GM12878 (cell line): ENCODE results near the gene DGKE. TPM values are rescaled to one million over a fixed set of nuclear protein-coding genes. Genes with fewer than 3 reads are reported as not detected.

ENCODE experiments used
- ATAC-seq: fragments of 200-7000 bp; cut with Tn5 transposase; 3 replicates; pipeline ENCODE4 v1.9.1; 2020; ENCODE audit warnings: mild to moderate bottlenecking, moderate library complexity
- BruUV-seq: library from RNA; stranded (reverse); fragments of 400-500 nt; replicated peaks from 2 replicates; lab custom pipeline; 2021; lab: Mats Ljungman, UMichigan
- CTCF ChIA-PET: fragments of 300-600 bp; sonication (Branson Sonifier 250); formaldehyde crosslinking; extraction: SDS; loops from one replicate; lab custom pipeline; 2021; ENCODE audit warnings: inconsistent platforms; lab: Yijun Ruan, JAX
- POLR2A ChIA-PET: fragments of 350-600 bp; formaldehyde crosslinking; extraction: SDS; loops from one replicate; lab custom pipeline; 2021; ENCODE audit warnings: inconsistent platforms; lab: Charles Lee
- RAD21 ChIA-PET: fragments of 300-600 bp; sonication (Branson Sonifier 250); formaldehyde crosslinking; loops from one replicate; lab custom pipeline; 2023; ENCODE audit warnings: antibody characterized with exemption; ENCODE audit not compliant: unreplicated experiment; lab: Charles Lee
- SMC1A ChIA-PET: fragments of 300-600 bp; sonication (Branson Sonifier 250); formaldehyde crosslinking; loops from one replicate; lab custom pipeline; 2023; ENCODE audit not compliant: unreplicated experiment, uncharacterized antibody; lab: Charles Lee
- DNase-seq: peaks from one replicate; pipeline ENCODE4 v3.0.0-alpha.2; 2011; ENCODE audit warnings: low read depth, low spot score
- FAIRE-seq: peaks from 3 replicates; lab custom pipeline; 2011; peaks lifted over from hg19 to GRCh38; lab: Jason Lieb, UNC
- H2AFZ ChIP-seq: 2 replicates; pipeline ENCODE4 v1.6.0; 2011; ENCODE audit warnings: low read depth, low read length, control low read depth; ENCODE audit not compliant: control insufficient read depth
- H3K27ac ChIP-seq: 2 replicates; pipeline ENCODE4 v1.5.1; 2011; ENCODE audit warnings: control low read depth; ENCODE audit not compliant: control insufficient read depth, insufficient read depth
- H3K27me3 ChIP-seq, 2 experiments: replicated peaks in 1 of 2; 2 replicates each; pipeline versions ENCODE4 v1.6.0 to v1.6.1; 2011; ENCODE audit warnings: low read length in 1 of 2; ENCODE audit not compliant: control insufficient read depth in 2 of 2, insufficient read depth in 2 of 2
- H3K36me3 ChIP-seq, 2 experiments: 2 replicates each; pipeline ENCODE4 v1.5.1; 2011; ENCODE audit warnings: low read length in 1 of 2; ENCODE audit not compliant: control insufficient read depth in 2 of 2, insufficient read depth in 2 of 2
- H3K4me1 ChIP-seq: 2 replicates; pipeline ENCODE4 v1.6.1; 2011; ENCODE audit warnings: mild to moderate bottlenecking, low read length, moderate library complexity, mixed read lengths; ENCODE audit not compliant: control insufficient read depth, insufficient read depth
- H3K4me2 ChIP-seq: 2 replicates; pipeline ENCODE4 v1.6.0; 2011; ENCODE audit warnings: control low read depth; ENCODE audit not compliant: control insufficient read depth, insufficient read depth
- H3K4me3 ChIP-seq: fragments of 200-600 bp; sonication (generic); 2 replicates; pipeline ENCODE4 v1.5.1; 2016
- H3K79me2 ChIP-seq: 2 replicates; pipeline ENCODE4 v1.6.0; 2011; ENCODE audit warnings: low read length; ENCODE audit not compliant: control insufficient read depth, insufficient read depth
- H3K9ac ChIP-seq: 2 replicates; pipeline ENCODE4 v1.8.0; 2011; ENCODE audit warnings: low read length, control low read depth, mixed read lengths; ENCODE audit not compliant: control insufficient read depth, insufficient read depth
- H3K9me3 ChIP-seq: replicated peaks from 3 replicates; pipeline ENCODE4 v1.5.1; 2011; ENCODE audit warnings: mild to moderate bottlenecking, low read length; ENCODE audit not compliant: control insufficient read depth, insufficient read depth
- H4K20me1 ChIP-seq: 2 replicates; pipeline ENCODE4 v1.6.0; 2011; ENCODE audit not compliant: control insufficient read depth, insufficient read depth
- E2F4 ChIP-seq: IDR thresholded peaks from 2 replicates; pipeline ENCODE4 v1.6.1; 2012; ENCODE audit warnings: low read depth, low read length, improper control_type of control experiment
- IKZF2 ChIP-seq, 2 experiments: fragments of 450-650 bp; IDR thresholded peaks; 2 replicates each; pipeline ENCODE4 v1.6.1; 2017; ENCODE audit warnings: mild to moderate bottlenecking in 2 of 2, moderate library complexity in 2 of 2
- NBN ChIP-seq: fragments of 450-650 bp; IDR thresholded peaks from 2 replicates; pipeline ENCODE4 v1.6.1; 2016
- NFYB ChIP-seq: IDR thresholded peaks from 2 replicates; pipeline ENCODE4 v1.6.1; 2011; ENCODE audit warnings: low read depth, mild to moderate bottlenecking, low read length, improper control_type of control experiment, moderate library complexity; ENCODE audit not compliant: insufficient read depth
- NR2C1 ChIP-seq: fragments of 450-650 bp; IDR thresholded peaks from 2 replicates; pipeline ENCODE4 v1.6.1; 2017; ENCODE audit warnings: antibody characterized with exemption, mild to moderate bottlenecking, moderate library complexity
- SIN3A ChIP-seq: IDR thresholded peaks from 2 replicates; pipeline ENCODE4 v1.6.1; 2012; ENCODE audit warnings: low read depth, low read length, improper control_type of control experiment
- WGBS: methylation state at CpG from one replicate; pipeline ENCODE4 v1.1.6; 2016; ENCODE audit warnings: low lambda C conversion rate; ENCODE audit not compliant: insufficient replicate concordance, insufficient coverage; ENCODE audit errors: missing lambda C conversion rate; 5-methylcytosine and 5-hydroxymethylcytosine counted together
- in situ Hi-C: fragments of 300-500 bp; cut with MboI; formaldehyde crosslinking; loops from 9 replicates; pipeline ENCODE4 v1.14.3; 2018; ENCODE audit warnings: mixed read lengths
- intact Hi-C: fragments of 100-400 bp; cut with micrococcal nuclease; formaldehyde crosslinking; loops from one replicate; pipeline ENCODE4 v1.14.2; 2022; ENCODE audit not compliant: unreplicated experiment
- polyA plus RNA-seq, 11 experiments: library from polyadenylated mRNA; depleted of rRNA in 4 of 11; unstranded in 6 of 11; stranded (reverse) in 5 of 11; fragments of >200 nt; fragmentation: Nextera tagmentation in 4 of 11; fragmentation: Illumina TruSeq in 1 of 11; extraction: Ambion mirVana in 4 of 11; extraction: Trizol in 1 of 11; gene quantifications; 1 replicate in 1 of 11; 2 replicates in 10 of 11; pipeline versions ENCODE4 v1.2.1 to v1.2.3, GENCODE V29; 2011 to 2016; ENCODE audit warnings: inconsistent platforms in 2 of 11, missing spikeins in 2 of 11, low read depth in 1 of 11
- total RNA-seq, 4 experiments: library from RNA; depleted of rRNA in 3 of 4; stranded (reverse); fragments of >200 nt in 3 of 4; fragmentation: Illumina TruSeq in 1 of 4; extraction: Trizol in 1 of 4; gene quantifications; 2 replicates each; pipeline versions ENCODE4 v1.2.1 to v1.2.3, GENCODE V29; 2013 to 2021
- TF ChIP-seq, protein P1 (sequence below): fragments of 450-650 bp; IDR thresholded peaks from 2 replicates; pipeline ENCODE4 v1.6.1; 2017; ENCODE audit warnings: low read depth, mild to moderate bottlenecking, moderate library complexity
- TF ChIP-seq, protein P2 (sequence below): fragments of 450-650 bp; IDR thresholded peaks from 2 replicates; pipeline ENCODE4 v1.6.1; 2017; ENCODE audit warnings: mild to moderate bottlenecking, moderate library complexity
- TF ChIP-seq, protein P3 (sequence below): fragments of 450-650 bp; IDR thresholded peaks from 2 replicates; pipeline ENCODE4 v1.6.1; 2018; ENCODE audit warnings: mild to moderate bottlenecking, low read depth, moderate library complexity; ENCODE audit not compliant: partially characterized antibody

The DGKE gene
- total and polyA plus RNA-seq, 10 of the 15 experiments (the other 5 are each of a cell fraction or from before 2014, with no cell fraction given): 2.8 to 18.0 (median 11.6) TPM

DNA sequence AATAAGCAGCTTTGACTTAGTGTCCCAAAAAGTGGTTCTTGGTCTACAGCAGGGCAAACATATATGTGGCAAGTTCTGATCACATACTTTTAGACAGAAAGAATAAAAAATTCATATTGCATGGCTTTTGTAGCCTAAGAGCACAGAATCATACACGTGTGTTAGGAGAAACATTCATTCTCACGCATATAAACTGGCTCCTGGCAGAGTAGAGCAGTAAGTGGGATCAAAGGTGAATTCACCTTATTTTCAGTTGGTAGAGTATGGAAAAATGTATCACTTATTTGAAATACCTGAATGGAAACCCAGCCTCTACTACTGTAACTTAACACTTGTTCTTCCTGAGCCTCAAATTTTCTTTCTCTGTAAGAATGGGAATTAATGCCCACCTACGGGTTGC is 34.8 kb downstream of the DGKE start (continued):
- TF ChIP-seq, protein P1, sequence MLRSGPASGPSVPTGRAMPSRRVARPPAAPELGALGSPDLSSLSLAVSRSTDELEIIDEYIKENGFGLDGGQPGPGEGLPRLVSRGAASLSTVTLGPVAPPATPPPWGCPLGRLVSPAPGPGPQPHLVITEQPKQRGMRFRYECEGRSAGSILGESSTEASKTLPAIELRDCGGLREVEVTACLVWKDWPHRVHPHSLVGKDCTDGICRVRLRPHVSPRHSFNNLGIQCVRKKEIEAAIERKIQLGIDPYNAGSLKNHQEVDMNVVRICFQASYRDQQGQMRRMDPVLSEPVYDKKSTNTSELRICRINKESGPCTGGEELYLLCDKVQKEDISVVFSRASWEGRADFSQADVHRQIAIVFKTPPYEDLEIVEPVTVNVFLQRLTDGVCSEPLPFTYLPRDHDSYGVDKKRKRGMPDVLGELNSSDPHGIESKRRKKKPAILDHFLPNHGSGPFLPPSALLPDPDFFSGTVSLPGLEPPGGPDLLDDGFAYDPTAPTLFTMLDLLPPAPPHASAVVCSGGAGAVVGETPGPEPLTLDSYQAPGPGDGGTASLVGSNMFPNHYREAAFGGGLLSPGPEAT: no peak
- no peak for TF ChIP-seq SIN3A
- TF ChIP-seq IKZF2 (IDR thresholded peaks at IDR 0.05): no peak
- no peak for TF ChIP-seq E2F4

DNA sequence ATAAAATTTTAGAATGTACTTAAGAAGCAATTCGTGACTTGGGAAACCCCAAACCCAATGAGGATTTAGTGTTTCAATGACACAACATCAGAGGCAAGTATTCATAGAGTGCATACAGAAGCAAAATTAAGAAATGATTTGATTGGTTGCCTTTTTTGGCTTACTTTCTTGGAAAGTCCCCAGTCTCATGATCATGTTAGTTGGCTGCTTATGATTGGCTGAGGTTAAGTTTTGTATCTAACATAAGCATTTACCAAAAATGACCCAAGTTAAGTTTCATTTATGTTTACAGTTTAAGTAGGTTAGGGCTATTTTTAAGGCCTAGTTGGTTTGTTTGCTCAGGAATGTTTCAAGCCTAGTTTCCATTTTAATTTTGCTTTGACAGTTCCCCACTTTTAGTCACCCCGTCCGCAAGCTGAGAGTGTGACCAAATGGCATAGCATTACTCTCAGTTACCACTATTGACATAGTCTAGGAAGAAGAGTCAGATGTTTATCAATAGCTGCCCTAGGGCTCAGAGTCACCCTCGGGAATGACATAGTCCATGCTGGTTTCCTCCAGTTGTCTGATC is 36.2 kb downstream of the DGKE start:
- in situ Hi-C loops (no loop called here), intact Hi-C loops (no loop called here)
- H3K4me1 ChIP-seq: peaks cover 9% of the 10 kb centered on the region
- peak; percentile 75 for DNase-seq
- FAIRE-seq: peak; percentile 83
- no peak overlapping the region for H3K4me3 ChIP-seq
- BruUV-seq: no TSS peak
- no peaks in the 10 kb centered on the region; a peak in 1 of 4 replicates for H3K36me3 ChIP-seq
- ATAC-seq: peak; percentile 88
- RAD21 ChIA-PET: interaction anchor here (0.8 to 3.2 kb wide), 2 partner anchors 19 to 33 kb away, joined by 3 to 10 read pairs; no protein-coding TSS in a partner anchor
- no peaks in the 10 kb centered on the region for H4K20me1 ChIP-seq
- 13% methylated on average over 4 of the region's 4 CpGs for WGBS
- SMC1A ChIA-PET: interaction anchor here (0.9 to 2.0 kb wide), 6 partner anchors 19 to 50 kb away, joined by 3 to 5 read pairs (median 4); no protein-coding TSS in a partner anchor
- CTCF ChIA-PET: interaction anchor here (0.7 to 2.2 kb wide), 5 partner anchors 21 to 69 kb away, joined by 3 to 7 read pairs (median 4); partner anchors contain the start of genes C17orf67 and DGKE
- no peaks in the 10 kb centered on the region for H3K27me3 ChIP-seq
- peak overlapping the region; percentile 82 for H3K27ac ChIP-seq
- no peak overlapping the region; the same call in 1 of the 2 replicates for H3K4me2 ChIP-seq
- peaks cover 10% of the 10 kb centered on the region for H3K9me3 ChIP-seq
- POLR2A ChIA-PET: no interaction called here
- no peak overlapping the region for H3K9ac ChIP-seq
- H2AFZ ChIP-seq: no peak overlapping the region
- no peaks in the 10 kb centered on the region for H3K79me2 ChIP-seq
- TF ChIP-seq, protein P2, sequence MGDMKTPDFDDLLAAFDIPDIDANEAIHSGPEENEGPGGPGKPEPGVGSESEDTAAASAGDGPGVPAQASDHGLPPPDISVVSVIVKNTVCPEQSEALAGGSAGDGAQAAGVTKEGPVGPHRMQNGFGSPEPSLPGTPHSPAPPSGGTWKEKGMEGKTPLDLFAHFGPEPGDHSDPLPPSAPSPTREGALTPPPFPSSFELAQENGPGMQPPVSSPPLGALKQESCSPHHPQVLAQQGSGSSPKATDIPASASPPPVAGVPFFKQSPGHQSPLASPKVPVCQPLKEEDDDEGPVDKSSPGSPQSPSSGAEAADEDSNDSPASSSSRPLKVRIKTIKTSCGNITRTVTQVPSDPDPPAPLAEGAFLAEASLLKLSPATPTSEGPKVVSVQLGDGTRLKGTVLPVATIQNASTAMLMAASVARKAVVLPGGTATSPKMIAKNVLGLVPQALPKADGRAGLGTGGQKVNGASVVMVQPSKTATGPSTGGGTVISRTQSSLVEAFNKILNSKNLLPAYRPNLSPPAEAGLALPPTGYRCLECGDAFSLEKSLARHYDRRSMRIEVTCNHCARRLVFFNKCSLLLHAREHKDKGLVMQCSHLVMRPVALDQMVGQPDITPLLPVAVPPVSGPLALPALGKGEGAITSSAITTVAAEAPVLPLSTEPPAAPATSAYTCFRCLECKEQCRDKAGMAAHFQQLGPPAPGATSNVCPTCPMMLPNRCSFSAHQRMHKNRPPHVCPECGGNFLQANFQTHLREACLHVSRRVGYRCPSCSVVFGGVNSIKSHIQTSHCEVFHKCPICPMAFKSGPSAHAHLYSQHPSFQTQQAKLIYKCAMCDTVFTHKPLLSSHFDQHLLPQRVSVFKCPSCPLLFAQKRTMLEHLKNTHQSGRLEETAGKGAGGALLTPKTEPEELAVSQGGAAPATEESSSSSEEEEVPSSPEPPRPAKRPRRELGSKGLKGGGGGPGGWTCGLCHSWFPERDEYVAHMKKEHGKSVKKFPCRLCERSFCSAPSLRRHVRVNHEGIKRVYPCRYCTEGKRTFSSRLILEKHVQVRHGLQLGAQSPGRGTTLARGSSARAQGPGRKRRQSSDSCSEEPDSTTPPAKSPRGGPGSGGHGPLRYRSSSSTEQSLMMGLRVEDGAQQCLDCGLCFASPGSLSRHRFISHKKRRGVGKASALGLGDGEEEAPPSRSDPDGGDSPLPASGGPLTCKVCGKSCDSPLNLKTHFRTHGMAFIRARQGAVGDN: peak; percentile 41
- TF ChIP-seq NFYB: peak; percentile 85
- no peak for TF ChIP-seq NBN
- TF ChIP-seq, protein P1: peak; percentile 72; the same call in 1 of the 2 replicates
- TF ChIP-seq NR2C1: no peak
- TF ChIP-seq, protein P3, sequence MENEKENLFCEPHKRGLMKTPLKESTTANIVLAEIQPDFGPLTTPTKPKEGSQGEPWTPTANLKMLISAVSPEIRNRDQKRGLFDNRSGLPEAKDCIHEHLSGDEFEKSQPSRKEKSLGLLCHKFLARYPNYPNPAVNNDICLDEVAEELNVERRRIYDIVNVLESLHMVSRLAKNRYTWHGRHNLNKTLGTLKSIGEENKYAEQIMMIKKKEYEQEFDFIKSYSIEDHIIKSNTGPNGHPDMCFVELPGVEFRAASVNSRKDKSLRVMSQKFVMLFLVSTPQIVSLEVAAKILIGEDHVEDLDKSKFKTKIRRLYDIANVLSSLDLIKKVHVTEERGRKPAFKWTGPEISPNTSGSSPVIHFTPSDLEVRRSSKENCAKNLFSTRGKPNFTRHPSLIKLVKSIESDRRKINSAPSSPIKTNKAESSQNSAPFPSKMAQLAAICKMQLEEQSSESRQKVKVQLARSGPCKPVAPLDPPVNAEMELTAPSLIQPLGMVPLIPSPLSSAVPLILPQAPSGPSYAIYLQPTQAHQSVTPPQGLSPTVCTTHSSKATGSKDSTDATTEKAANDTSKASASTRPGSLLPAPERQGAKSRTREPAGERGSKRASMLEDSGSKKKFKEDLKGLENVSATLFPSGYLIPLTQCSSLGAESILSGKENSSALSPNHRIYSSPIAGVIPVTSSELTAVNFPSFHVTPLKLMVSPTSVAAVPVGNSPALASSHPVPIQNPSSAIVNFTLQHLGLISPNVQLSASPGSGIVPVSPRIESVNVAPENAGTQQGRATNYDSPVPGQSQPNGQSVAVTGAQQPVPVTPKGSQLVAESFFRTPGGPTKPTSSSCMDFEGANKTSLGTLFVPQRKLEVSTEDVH: no peak
